ENCODE results near the gene UNC50. TPM values are rescaled to one million over a fixed set of nuclear protein-coding genes. Genes with fewer than 3 reads are reported as not detected.

The UNC50 gene
- total and polyA plus RNA-seq, 2 experiments from 2014 or later, result 78.8 to 80.0 TPM

DNA sequence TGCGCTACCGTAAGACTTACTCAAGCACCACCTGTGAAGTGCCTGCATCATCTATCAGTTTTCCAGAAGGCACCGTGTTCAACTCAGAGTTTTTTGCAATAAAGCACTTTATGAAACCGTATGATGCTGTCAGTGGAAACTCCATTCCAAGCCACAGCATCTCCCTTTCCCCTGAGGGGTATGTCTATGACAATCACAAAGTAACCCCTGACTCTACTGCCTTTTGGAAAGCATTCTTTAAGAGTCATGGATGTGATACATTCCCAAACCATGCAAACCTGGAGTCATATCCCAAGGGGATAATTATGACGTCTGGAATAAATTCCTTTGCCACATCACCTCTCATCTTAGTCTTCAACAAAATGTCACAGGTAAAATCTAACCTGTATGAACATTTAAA, 39.2 kb downstream of the UNC50 start:
- Histone ChIP-seq H3K9me2 (replicated peaks; ENCODE audit: insufficient read depth) (no peaks in the 10 kb centered on the region), H3K4me2 (no peak overlapping the region), H3K79me2 (no peaks in the 10 kb centered on the region), H3K9me3 (ENCODE audit: low read depth) (no peaks in the 10 kb centered on the region), H3K27ac (no peak overlapping the region), H2AFZ (no peak overlapping the region), H3K36me3 (replicated peaks; ENCODE audit: insufficient read depth, low read depth) (no peaks in the 10 kb centered on the region), H3K4me3 (no peak overlapping the region), H4K20me1 (ENCODE audit: insufficient read depth, poor library complexity, severe bottlenecking) (no peaks in the 10 kb centered on the region), H3K4me1 (ENCODE audit: insufficient read depth) (no peaks in the 10 kb centered on the region), H3K27me3 (no peaks in the 10 kb centered on the region)
- DNase-seq (ENCODE audit: low spot score), result no peak
- 90% methylated on average over 5 of the region's 5 CpGs for WGBS (ENCODE audit: low lambda C conversion rate, missing lambda C conversion rate)
- TF ChIP-seq, protein P1, sequence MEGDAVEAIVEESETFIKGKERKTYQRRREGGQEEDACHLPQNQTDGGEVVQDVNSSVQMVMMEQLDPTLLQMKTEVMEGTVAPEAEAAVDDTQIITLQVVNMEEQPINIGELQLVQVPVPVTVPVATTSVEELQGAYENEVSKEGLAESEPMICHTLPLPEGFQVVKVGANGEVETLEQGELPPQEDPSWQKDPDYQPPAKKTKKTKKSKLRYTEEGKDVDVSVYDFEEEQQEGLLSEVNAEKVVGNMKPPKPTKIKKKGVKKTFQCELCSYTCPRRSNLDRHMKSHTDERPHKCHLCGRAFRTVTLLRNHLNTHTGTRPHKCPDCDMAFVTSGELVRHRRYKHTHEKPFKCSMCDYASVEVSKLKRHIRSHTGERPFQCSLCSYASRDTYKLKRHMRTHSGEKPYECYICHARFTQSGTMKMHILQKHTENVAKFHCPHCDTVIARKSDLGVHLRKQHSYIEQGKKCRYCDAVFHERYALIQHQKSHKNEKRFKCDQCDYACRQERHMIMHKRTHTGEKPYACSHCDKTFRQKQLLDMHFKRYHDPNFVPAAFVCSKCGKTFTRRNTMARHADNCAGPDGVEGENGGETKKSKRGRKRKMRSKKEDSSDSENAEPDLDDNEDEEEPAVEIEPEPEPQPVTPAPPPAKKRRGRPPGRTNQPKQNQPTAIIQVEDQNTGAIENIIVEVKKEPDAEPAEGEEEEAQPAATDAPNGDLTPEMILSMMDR (IDR thresholded peaks at IDR 0.05; ENCODE audit: poor library complexity), result no peak
- TF ChIP-seq EZH2 (IDR thresholded peaks at IDR 0.05; ENCODE audit: borderline replicate concordance) (no peak), EZH2phosphoT487 (IDR thresholded peaks at IDR 0.05; ENCODE audit: low read depth, severe bottlenecking, unreplicated experiment) (no peak)

DNA sequence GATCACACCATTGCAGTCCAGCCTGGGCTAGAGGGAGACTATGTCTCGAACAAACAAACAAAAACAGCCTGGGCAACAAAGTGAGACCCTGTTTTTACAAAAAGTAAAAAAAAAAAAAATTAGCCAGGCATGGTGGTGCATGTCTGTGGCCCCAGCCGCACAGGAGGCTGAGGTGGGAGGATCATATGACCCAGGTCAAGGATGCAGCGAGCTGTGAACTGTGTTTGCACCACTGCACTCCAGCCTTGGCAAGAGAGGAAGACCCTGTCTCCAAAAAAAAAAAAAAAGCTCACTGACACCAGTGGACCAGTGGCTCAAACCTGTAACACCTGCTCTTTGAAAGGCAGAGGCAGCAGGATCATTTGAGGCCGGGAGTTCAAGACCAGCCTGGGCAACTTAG, 40.1 kb downstream of the UNC50 start:
- 98% methylated on average over 4 of the region's 4 CpGs for WGBS (ENCODE audit: low lambda C conversion rate, missing lambda C conversion rate)
- Histone ChIP-seq H4K20me1 (ENCODE audit: insufficient read depth, poor library complexity, severe bottlenecking) (no peaks in the 10 kb centered on the region), H3K4me1 (ENCODE audit: insufficient read depth) (no peaks in the 10 kb centered on the region), H3K4me3 (no peak overlapping the region), H3K27ac (no peak overlapping the region), H3K9me3 (ENCODE audit: low read depth) (no peaks in the 10 kb centered on the region), H3K27me3 (no peaks in the 10 kb centered on the region), H3K9me2 (replicated peaks; ENCODE audit: insufficient read depth) (no peaks in the 10 kb centered on the region), H3K79me2 (no peaks in the 10 kb centered on the region), H2AFZ (no peak overlapping the region), H3K36me3 (replicated peaks; ENCODE audit: insufficient read depth, low read depth) (no peaks in the 10 kb centered on the region), H3K4me2 (no peak overlapping the region)
- TF ChIP-seq EZH2phosphoT487 (IDR thresholded peaks at IDR 0.05; ENCODE audit: low read depth, severe bottlenecking, unreplicated experiment), result no peak
- TF ChIP-seq EZH2 (IDR thresholded peaks at IDR 0.05; ENCODE audit: borderline replicate concordance), result no peak
- TF ChIP-seq, protein P1 (IDR thresholded peaks at IDR 0.05; ENCODE audit: poor library complexity), result no peak
- DNase-seq (ENCODE audit: low spot score), result no peak

DNA sequence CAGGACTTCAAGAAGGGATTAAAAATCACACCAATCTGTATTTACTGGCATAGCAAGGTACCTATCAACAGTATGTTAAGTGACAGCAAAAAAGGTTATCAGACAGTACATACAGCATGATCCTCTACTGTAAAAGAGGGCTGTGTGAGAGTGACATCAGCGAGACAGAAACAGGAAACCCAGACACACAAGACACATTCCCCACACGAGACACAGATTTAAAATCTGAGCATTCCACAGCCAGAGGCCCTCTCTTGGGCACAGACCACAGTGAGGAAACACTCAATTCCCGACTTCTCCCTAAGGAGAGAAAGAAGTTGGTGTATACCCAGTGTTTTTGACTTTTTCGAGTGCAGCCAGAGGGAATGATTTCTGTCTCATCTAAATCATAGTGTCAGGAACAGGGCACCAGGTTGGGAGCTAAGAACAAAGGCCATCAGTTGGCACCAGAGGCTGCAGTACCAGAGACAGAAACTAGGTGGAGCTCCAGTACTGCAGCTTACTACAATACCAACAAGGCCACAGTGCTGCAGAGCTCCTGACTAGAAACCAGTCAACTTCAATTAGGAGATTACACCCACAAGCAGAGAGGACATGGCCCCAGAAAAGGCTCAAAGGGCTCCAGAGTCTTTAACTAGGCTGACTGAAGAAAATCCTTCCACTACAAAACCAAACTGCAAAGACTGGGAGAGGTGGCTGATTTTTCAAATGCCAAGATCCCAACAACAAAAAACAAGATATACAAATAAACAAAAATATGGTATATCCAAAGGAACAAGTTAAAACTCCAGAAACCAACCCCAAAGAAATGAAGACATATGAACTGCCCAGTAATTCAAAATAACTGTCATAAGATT, 41.0 kb downstream of the UNC50 start:
- H3K27ac ChIP-seq, result no peak overlapping the region
- H3K4me1 ChIP-seq (ENCODE audit: insufficient read depth), result no peaks in the 10 kb centered on the region
- H3K9me2 ChIP-seq (replicated peaks; ENCODE audit: insufficient read depth), result no peaks in the 10 kb centered on the region
- no peaks in the 10 kb centered on the region for H3K79me2 ChIP-seq
- H3K4me3 ChIP-seq, result no peak overlapping the region
- no peaks in the 10 kb centered on the region for H3K9me3 ChIP-seq (ENCODE audit: low read depth)
- TF ChIP-seq EZH2phosphoT487 (IDR thresholded peaks at IDR 0.05; ENCODE audit: low read depth, severe bottlenecking, unreplicated experiment) (no peak), EZH2 (IDR thresholded peaks at IDR 0.05; ENCODE audit: borderline replicate concordance) (no peak)
- TF ChIP-seq, protein P1 (IDR thresholded peaks at IDR 0.05; ENCODE audit: poor library complexity), result peak; percentile 99
- H3K4me2 ChIP-seq, result no peak overlapping the region
- WGBS (ENCODE audit: low lambda C conversion rate, missing lambda C conversion rate), result 32% methylated on average over 4 of the region's 4 CpGs
- H3K36me3 ChIP-seq (replicated peaks; ENCODE audit: insufficient read depth, low read depth), result no peaks in the 10 kb centered on the region
- peak; percentile 86 for DNase-seq (ENCODE audit: low spot score)
- no peaks in the 10 kb centered on the region for H3K27me3 ChIP-seq
- H4K20me1 ChIP-seq (ENCODE audit: insufficient read depth, poor library complexity, severe bottlenecking), result no peaks in the 10 kb centered on the region
- H2AFZ ChIP-seq, result no peak overlapping the region
